NCI-H69 (cell line): Measurements from ENCODE around the gene EML3.
"Not testable (repeated sequence)": the region's sequence is repeated elsewhere in the genome, so short reads cannot be mapped to it uniquely, and the experiment has no call there.

Experiments used
- DNase-seq: peaks from one replicate; lab custom pipeline; 2025; lab: John Stamatoyannopoulos, UW

Gene EML3

GRCh38 chr11:62595124-62595523 lies 17.5 kb downstream of the EML3 start:
- DNase-seq, result no peak

- DNase-seq, result peak; percentile 83
Measured at GRCh38 chr11:62593434-62594044, 19.0 kb downstream of the EML3 start.

DNA sequence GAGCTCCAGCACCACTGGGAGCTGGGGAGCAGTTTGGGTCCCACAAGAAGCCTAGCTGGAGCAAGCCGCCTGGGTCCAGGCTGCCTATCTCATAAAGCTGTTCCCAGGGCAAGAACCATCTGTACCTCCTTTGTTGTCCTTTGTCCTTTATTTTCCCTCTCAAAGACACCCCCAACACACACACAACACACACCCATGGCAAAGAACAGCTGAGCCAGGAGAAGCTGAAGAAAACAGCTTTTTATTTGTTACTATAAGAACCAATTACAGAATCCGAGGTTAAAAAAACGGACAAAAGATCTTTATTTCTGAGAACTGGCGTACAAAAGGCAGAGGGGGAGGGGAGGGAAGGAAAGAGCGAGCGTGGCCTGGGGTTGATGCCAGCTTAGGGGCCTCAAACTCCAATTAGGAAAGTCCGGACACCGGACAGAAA lies 19.6 kb downstream of the EML3 start:
- DNase-seq, result no peak

GRCh38 chr11:62592146-62592815 lies 20.3 kb downstream of the EML3 start:
- DNase-seq, result peak; percentile 49

DNA sequence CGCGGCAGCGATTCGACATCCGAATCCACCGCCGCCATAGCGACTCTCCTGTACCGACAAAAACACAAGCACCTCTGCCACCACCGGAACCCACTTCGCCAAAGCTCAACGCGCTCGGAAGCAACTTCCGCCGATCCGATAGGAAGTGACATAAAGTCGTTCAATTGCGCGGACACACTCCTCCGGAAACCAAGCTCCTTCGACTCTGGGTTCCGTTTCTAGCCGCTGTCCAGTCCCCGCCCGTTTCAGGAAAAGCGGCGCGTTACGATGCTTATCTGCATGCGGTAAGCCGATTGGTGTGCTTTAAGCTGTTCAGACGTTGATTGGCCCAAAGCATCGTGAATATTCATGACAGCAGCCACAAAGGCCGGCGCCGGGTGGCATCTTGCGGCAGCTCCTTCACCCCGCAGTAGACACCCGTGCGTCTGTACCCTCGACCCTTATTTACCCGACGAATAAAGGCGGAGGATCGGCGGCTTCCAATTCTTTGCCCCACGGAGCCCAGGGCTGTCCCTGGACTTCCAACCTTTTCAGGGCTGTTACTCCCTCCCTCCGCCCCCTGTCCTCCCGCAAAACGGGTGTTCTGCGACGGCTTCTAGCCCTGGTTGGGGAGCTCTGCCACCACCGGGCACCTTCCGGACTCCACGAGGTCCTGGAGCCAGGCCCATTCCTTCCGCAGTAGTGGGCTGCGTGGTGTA lies 21.0 kb downstream of the EML3 start, which contains the start of gene TUT1:
Gene TUT1, minus strand, starts transcription at position 76 of the 698 bp plus-strand sequence. Its CDS starts 38 bp downstream, at position 38.
- DNase-seq, result peak; percentile 100

GRCh38 chr11:62588966-62589637 lies 23.5 kb downstream of the EML3 start:
- DNase-seq, result no peak

- not testable (repeated sequence) for DNase-seq
Measured at GRCh38 chr11:62585356-62585755, 27.2 kb downstream of the EML3 start.

- not testable (repeated sequence) for DNase-seq
Measured at GRCh38 chr11:62581735-62582134, 30.8 kb downstream of the EML3 start.

DNA sequence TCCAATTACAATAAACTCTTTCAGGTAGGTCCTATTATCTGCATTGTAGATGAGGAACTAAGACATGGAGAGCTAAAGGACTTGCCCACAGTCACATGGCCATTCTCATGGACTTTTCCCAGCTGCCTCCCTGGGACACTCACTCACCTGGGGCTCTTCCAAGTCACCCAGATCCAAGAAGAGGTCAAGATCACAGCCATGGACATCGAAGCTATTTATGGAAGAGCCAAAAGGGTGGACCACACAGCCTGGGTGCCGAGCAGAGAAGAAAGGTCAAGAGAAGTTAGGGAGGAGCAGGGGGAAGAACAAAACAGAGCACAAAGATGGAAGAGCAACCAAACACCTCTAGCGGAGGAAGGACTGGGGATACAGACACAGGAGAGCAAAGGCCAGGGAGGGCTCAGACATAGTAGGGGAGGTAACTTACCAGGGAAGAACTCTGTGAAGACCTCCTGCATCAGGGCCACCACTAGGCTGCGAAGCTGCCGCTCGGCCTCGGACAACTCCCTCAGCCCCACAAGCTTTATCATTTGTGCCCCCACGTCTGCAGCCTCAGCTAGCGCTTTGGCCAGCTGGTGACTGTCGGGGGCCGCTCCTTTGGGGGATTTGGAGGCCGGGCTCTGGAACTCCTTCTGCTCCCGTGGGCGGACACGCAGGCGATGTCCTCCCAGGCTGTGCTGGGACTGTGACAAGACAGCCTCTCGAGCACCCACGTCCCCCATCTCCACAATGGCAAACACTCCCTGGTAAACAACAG lies 31.4 kb downstream of the EML3 start:
- DNase-seq, result no peak

GRCh38 chr11:62579252-62579651 lies 33.3 kb downstream of the EML3 start:
- DNase-seq, result no peak

DNA sequence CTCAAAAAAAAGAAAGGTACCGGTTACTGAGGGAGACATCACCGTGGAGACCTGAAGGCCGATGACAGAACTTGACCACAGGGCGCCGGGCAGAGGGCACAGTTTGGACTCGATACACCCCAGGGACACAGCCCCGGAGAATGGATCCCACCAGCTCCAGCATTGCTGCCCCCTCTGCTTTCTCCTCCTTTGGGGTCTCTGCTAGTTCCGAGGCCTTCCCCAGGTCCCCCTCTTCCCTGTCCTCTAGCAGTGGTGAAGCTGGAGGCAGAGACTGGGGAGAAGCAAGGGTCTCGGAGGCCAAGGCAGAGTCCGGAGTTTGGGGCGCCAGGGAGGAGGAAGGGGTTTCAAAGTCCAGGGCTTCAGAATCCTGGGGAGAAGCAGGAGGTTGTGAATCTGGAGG lies 34.0 kb downstream of the EML3 start:
- no peak for DNase-seq

GRCh38 chr11:62577046-62577714 lies 35.4 kb downstream of the EML3 start:
- no peak for DNase-seq

DNA sequence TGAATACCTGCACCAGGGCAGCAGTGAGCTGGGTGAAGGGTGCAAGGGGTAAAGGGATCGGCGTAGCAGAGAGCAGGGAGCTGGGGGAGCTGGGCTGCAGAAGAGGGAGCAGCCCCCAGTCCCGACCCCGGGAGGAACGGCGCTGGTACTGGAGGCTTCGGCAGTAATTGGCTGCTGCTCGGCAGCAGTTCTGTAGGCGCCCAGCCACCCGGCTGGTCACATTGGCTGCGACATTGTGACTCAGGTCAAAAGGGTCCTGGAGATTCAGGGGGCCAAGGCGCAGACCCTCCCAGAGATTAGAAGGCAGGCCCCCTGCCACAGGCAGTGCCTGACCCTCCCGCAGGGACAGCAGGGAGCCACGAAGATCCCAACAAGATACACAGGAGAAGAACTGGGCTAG lies 36.7 kb downstream of the EML3 start:
- DNase-seq, result no peak

DNA sequence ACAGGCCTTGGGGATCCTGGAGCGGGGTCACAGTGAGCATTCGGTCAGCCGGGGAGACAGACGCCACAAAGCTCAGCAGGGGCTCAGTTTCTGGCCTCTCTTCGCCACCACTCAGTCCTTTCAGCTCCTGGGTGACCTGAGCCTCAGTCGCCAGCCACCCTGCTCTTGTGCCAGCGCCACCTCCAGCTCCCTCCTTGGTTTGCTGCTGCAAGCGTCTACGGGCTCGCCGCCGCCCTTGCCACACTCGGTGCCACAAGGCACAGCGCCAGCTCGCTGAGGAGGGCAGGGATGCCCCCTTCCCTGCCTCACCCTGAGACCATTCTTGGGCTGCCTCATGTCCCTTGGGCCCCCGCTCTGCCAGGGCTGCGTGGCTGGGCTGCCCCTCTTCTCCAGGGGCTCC lies 37.4 kb downstream of the EML3 start:
- DNase-seq, result peak; percentile 48

DNA sequence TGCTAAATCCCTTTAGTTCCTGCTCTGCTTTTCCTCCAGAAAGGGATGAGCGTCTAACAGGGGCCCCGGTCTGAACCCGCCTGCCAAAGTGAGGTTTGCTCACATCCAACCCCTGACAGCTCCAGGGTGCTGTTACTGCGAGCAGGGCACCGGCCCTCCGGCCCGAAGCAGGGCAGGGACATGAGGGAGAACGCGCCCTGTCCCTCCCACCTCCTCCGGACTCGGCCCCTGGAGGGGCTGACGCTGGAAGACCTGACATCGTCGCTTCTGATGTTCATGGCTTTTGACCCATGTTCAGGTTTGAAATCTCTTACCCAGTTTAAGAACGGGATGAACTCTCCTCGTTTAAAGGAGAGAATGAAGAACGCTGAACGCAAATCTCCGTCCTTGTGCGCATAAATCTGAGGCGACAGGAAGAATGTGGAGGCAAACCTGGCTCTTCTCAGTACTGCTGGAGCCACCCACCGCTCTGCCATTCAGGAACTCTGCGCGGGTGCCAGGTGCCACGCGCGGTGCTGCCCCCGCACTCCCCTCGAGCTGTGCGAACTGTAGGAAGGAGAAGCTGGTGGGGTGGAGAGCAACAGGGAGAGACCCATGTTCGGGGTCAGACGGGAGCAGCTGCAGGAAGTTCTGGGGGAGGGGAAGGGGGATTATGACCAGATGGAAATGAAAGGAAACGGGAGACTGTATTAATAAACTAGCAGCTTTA lies 38.1 kb downstream of the EML3 start:
- DNase-seq, result peak; percentile 75

DNA sequence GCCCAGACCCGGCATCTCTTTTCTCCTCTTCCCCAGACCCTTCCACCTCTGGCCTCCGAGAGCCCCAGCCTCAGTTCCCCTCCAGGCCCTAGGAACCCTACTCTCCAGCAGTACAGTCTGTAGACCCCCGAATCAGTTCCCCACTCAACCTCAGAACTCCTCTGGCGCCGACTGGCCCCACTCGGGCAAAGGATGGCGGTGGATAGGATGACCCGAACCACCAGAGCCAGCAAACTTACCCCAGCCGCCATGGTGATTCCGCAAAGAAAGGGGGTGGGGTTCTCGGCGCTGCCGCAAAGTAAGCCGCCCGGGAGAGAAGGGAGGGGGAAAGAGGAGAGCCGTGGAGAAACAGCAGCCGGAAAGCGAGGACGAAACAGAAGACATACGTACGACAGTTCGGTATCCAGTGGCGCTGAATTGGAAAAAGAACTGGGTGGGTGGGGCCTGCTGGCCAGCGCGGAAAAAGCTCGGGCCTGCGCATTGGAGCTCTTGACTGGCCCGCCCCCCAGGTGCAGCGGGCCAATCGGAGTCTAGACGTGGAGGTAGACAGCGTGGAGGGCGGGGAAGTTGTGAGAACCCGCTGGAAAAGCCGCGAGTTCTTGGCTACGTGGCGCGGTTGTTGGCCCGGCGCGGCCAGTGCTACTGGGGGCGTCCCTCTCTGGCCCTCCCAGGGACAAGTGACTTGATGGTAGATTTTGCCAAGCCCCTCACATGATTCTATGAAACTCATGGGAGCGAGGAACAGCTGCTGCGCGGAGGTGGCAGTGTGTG lies 38.8 kb downstream of the EML3 start, which contains the start of gene EEF1G:
Gene EEF1G, minus strand, starts transcription at position 300 of the 771 bp plus-strand sequence. Its CDS starts 49 bp downstream, at position 251.
- DNase-seq, result peak; percentile 100

DNA sequence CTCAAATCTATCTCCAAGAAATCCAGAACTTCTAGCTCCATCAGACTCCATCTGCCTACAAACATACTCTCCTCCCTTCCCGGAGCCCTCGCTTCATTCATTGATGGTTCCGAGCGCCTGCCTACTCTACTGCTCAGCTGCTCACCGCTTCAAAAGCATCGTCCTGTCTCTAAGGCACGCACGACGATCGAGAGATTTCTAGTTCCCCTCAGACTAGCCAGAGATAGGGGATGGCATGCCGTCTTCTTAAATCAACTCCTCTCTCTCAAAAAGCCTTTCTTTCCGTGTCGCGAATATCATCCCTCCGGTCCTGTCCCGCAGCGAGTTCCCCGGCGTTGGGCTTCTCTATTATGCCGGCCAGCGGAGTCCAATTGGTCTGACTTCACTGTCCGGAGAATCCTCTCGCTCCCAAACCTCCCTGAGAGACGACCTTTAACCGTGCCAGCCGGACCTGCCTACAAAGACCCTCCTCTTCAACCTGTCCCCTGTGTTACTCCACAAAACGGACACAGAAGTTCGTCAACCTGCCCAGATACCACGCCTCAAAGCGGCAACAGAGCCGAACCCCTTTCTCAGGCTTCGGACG lies 39.5 kb downstream of the EML3 start:
- peak; percentile 51 for DNase-seq

- DNase-seq, result no peak
Measured at GRCh38 chr11:62572431-62572830, 40.1 kb downstream of the EML3 start.

GRCh38 chr11:62571493-62571892 lies 41.1 kb downstream of the EML3 start:
- DNase-seq, result not testable (repeated sequence)
